ENCODE data around the gene CALD1.

- TF ChIP-seq CTCF (IDR thresholded peaks at IDR 0.05): no peak
- TF ChIP-seq POLR2A (IDR thresholded peaks at IDR 0.05): no peak
Measured at GRCh38 chr7:134959810-134960209, 180.4 kb downstream of the CALD1 start.

Measured in uterus (tissue), 2 donors.